NCI-H187 (cell line): Measurements from ENCODE around the gene GANC.
"Not testable (repeated sequence)": the region's sequence is repeated elsewhere in the genome, so short reads cannot be mapped to it uniquely, and the experiment has no call there.

ENCODE experiments used
- DNase-seq, 2 experiments: peaks; one replicate each; lab custom pipeline; 2025; lab: John Stamatoyannopoulos, UW

GANC gene

GRCh38 chr15:42272939-42273899 lies at the start of gene GANC, which contains the start of gene TMEM87A:
TSS of gene GANC (plus strand) at chr15:42273201. CDS start at chr15:42274482, 1,281 bp downstream.
TSS of gene TMEM87A (minus strand) at chr15:42273433. CDS start at chr15:42273398, 35 bp downstream.
- DNase-seq = peak; percentile 90

DNA sequence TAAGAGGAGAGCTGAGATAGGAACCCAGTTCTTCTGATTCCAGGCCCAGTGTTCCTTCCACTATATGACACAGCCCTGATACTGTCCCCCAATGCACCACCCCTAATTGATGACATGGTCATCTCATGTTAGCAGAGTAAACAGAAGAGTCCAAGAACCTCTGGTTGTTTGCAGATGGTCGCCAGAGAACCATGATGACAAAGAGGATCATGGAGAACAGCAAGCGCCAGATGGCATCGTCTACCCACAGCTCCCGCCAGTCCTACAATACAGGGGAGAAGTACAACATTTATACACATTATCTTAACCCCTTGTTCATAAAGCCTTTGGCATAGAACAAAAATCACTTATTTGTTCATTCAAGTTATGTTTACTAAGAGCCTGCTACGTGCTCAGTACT lies 46.4 kb upstream of the GANC start:
- no peak for DNase-seq

- no peak for DNase-seq
These were observed 45.0 kb upstream of the GANC start for GRCh38 chr15:42228036-42228435.

- not testable (repeated sequence) for DNase-seq
These were observed 44.0 kb upstream of the GANC start for GRCh38 chr15:42228981-42229380.

DNA sequence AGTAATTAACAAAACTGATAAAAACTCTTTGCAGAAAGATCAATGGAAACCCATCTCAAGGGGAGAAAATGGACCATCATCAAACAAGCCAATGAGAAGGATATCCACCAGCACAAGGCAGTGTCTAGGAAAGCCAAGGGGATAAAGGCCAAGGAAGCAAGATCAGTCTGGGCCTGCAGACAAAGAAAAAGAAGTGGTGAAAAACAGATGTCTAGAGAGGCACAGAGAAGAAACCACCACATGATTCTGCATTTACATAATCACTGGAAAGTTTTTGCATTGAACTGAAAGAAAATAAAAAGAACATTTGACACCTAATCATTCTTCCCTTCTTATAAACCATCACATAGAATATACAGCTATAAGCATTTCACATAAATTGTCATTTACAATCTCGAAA lies 41.9 kb upstream of the GANC start:
- no peak for DNase-seq

- no peak for DNase-seq
These were observed 40.4 kb upstream of the GANC start for GRCh38 chr15:42232606-42233005.

DNA sequence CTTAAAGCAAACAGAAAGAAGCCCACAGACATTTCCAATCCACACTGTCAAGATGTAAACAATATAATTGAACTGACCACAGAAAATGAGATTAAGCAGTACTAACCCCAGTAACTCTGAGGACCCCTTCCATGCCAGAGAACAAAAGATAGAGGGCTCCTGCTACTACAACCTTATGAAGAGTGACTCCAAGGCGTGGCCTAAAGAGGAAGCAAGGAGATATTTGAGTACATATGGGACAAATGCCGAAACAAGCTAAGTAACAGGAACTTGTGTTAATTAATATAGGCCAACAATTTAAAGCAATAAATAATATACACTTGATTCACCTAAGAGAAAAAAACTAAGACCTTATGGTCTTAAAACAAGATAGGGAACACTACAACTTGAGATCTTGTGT lies 39.9 kb upstream of the GANC start:
- no peak for DNase-seq

- DNase-seq = no peak
These were observed 33.3 kb upstream of the GANC start for GRCh38 chr15:42239528-42240182.

DNA sequence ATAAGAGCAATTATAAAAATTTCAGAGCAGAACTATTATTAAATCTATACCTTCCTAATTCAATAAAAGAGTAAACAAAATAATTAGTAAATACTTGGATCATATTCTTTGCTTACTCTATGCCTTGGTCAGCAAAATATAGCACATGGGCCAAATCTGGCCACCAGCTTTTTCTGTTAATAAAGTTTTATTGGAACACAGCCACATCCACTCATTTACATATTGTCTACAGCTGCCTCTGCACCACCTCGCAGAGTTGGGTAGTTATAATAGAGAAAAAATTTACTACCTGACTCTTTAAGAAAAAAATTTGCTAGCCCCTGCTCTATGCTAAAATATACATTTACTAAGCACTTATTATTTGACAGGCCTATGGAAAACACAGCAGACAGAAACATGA lies 32.2 kb upstream of the GANC start:
- no peak for DNase-seq

DNA sequence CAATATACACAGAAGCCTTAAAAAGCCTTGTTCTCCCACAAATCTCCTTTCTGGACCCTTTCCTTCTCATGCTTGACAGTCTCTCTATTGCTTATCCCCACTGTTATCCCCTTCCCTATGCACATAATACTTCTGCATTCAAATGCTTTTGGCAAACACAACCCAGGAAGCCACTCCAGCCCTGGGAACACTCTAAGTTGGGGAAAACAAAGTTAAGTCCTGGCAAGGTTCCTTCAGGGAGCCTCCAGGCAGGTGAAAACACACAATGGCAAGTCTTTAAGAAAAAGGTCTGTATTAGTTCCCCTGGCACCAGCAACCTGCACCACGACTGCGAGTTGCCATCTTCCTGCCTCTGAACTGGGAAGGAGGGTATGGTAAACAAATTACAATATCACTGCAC lies 19.7 kb upstream of the GANC start:
- no peak for DNase-seq

DNA sequence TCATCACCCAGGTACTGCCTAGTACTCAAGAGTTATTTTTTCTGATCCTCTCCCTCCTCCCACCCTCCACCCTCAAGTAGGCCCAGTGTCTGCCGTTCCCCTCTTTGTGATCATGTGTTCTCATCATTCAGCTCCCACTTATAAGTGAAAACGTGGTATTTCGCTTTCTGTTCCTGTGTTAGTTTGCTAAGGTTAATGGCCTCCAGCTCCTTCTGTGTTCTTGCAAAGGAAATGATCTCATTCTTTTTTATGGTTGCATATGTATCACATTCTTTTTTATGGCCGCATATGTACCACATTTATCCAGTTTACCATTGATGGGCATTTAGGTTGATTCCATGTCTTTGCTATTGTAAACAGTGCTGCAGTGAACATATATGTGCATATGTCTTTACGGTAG lies 8.2 kb upstream of the GANC start:
- no peak for DNase-seq

GRCh38 chr15:42267286-42267685 lies 5.7 kb upstream of the GANC start:
- DNase-seq = no peak

- DNase-seq = no peak
These were observed 2.5 kb upstream of the GANC start for GRCh38 chr15:42270551-42270950.

DNA sequence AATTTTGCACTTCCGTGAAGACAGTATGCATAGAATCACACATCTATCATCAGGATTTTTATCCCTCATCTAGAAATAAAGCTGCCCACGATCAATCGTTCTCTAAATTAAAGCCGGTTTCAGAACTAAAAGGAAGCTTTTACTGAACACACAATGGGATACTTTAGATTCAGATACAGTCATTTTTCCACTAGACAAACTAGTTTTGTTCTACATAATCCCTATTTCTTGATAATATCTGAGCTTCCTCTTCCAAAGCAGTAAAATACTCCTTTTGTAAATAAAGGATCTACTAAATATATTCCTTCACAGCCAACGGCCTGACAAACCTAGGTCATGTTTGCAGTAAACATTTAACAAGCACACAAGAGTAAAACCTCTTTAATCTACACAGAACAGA lies 2.0 kb upstream of the GANC start:
- no peak for DNase-seq

DNA sequence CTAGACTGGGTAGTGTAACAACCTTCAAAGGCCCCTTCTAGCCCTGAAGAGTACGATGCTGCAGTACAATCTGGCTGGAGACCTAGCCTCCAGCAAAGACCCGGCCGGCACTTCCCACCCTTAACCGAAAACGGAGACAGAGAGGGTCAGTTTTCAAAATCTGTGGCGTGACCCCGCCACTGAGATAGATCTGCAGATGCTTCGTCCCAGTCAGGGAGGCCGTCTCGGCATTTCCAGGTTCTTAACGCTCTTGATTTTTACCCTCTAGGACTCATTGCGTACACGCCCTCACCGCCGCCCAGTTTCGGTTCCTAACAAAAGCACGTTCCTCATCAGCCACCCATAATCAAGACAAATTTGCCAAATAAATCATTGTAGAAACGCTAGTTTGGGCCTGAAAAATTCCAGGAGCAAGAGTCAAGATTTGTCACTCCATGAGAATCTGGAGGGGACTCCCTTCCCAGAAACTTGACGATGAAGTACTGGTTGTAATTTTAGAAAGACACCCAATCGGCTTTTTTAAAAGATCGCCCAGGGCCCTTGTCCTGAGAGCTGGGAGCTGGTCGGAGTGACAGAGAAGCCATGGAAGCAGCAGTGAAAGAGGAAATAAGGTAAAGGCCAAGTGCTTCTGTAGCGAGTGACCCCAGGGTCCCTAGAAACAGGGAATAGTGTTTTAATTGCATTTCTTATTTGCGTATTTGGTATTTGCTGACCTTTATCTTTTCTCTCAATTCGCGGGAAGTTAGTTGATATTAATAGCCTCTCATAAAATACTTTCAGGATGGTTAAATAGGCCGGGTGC lies 1.1 kb downstream of the GANC start:
- DNase-seq = peak in 1 of 2 experiments; percentile 22

GRCh38 chr15:42274702-42274989 lies 1.6 kb downstream of the GANC start:
- DNase-seq = no peak

GRCh38 chr15:42275780-42276391 lies 2.9 kb downstream of the GANC start:
- no peak for DNase-seq

- DNase-seq = no peak
These were observed 3.8 kb downstream of the GANC start for GRCh38 chr15:42276762-42277161.

GRCh38 chr15:42279234-42279723 lies 6.3 kb downstream of the GANC start:
- DNase-seq = no peak

- DNase-seq = no peak
These were observed 9.3 kb downstream of the GANC start for GRCh38 chr15:42282344-42282743.

DNA sequence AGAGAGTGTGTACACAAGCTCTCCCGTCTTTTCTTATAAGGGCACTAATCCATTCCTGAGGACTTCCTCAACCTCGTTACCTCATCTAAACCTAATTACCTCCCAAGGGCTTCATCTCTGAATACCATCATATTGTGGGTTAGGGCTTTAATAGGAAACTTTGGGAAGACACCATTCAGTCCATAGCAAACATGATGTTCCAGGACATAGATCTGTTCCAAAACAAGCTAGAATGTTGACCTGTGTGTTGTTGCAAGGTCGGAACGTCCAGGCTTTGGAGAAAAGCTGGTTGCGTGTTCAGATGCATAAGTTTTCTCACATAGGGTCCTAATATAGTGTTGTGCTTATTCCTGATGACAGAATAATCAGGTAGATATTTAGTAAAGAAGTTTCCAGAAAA lies 9.9 kb downstream of the GANC start:
- DNase-seq = no peak

GRCh38 chr15:42283671-42284070 lies 10.7 kb downstream of the GANC start:
- DNase-seq = no peak
